OCI-LY7 (cell line): ENCODE measurements around the gene CPT2.

Experiments
- CTCF ChIP-seq: fragments of 200-600 bp; sonication (generic); conservative IDR thresholded peaks from 2 replicates; pipeline ENCODE4 v1.5.1; 2014; ENCODE audit warnings: mild to moderate bottlenecking, antibody characterized with exemption, low read length, moderate library complexity, mixed read lengths
- EZH2phosphoT487 ChIP-seq: fragments of 200-600 bp; sonication (generic); IDR thresholded peaks from 2 replicates; pipeline ENCODE4 v1.6.1; 2018; ENCODE audit warnings: low read depth, borderline replicate concordance, mild to moderate bottlenecking, mixed run types, antibody characterized with exemption, low read length, moderate library complexity, mixed read lengths

GRCh38 chr1:53249706-53250105, 53.1 kb downstream of the CPT2 start:
- TF ChIP-seq CTCF: no peak
- TF ChIP-seq EZH2phosphoT487: no peak
